Measurements from ENCODE around the gene CAMK2D. TPM values are rescaled to one million over a fixed set of nuclear protein-coding genes. Genes with fewer than 3 reads are reported as not detected.
A peak's percentile ranks its signal among the peaks of the same experiment; 100 is the strongest.

CAMK2D gene
- total RNA-seq, 1 experiment from 2014 or later = 7.1 TPM

GRCh38 chr4:113436360-113436759 is 325.2 kb downstream of the CAMK2D start:
- no peak overlapping the region for H3K4me2 ChIP-seq
- H3K9me2 ChIP-seq (ENCODE audit: insufficient read depth) = no peaks in the 10 kb centered on the region
- intact Hi-C loops (cut with micrococcal nuclease; ENCODE audit: unreplicated experiment) = no loop called here

GRCh38 chr4:113435893-113436292 is 325.6 kb downstream of the CAMK2D start:
- DNase-seq = peak in 1 of 2 experiments; percentile 18
- no peaks in the 10 kb centered on the region for H3K9me3 ChIP-seq (ENCODE audit: insufficient read depth, low read depth)
- ChIA-PET POLR2A (ENCODE audit: unreplicated experiment) (no interaction called here), CTCF (no interaction called here)
- H3F3A ChIP-seq (ENCODE audit: insufficient read depth, low read depth) = no peaks in the 10 kb centered on the region
- no peak for TF ChIP-seq EZH2 (IDR thresholded peaks at IDR 0.05; ENCODE audit: low read depth)
- no peak for TF ChIP-seq CTCF (conservative IDR thresholded peaks at IDR 0.05)
- no peak overlapping the region for H3K4me2 ChIP-seq
- no peaks in the 10 kb centered on the region for H3K79me2 ChIP-seq (ENCODE audit: low read depth)
- H3K4me1 ChIP-seq (replicated peaks; ENCODE audit: insufficient read depth) = no peaks in the 10 kb centered on the region
- no peaks in the 10 kb centered on the region for H3K9me2 ChIP-seq (ENCODE audit: insufficient read depth)
- H2AFZ ChIP-seq = no peak overlapping the region
- no peak overlapping the region for H3K27ac ChIP-seq
- H3K36me3 ChIP-seq (ENCODE audit: low read depth) = no peaks in the 10 kb centered on the region
- intact Hi-C loops (cut with micrococcal nuclease; ENCODE audit: unreplicated experiment) = no loop called here
- H3K27me3 ChIP-seq (ENCODE audit: insufficient read depth, low read depth) = no peaks in the 10 kb centered on the region
- H3K4me3 ChIP-seq = no peak overlapping the region
- no peaks in the 10 kb centered on the region for H4K20me1 ChIP-seq (ENCODE audit: insufficient read depth)
- no TSS peak for BruUV-seq (replicated peaks)

More at GRCh38 chr4:113436360-113436759, 325.2 kb downstream of the CAMK2D start:
- H4K20me1 ChIP-seq (ENCODE audit: insufficient read depth) = no peaks in the 10 kb centered on the region
- H3K79me2 ChIP-seq (ENCODE audit: low read depth) = no peaks in the 10 kb centered on the region
- no peaks in the 10 kb centered on the region for H3F3A ChIP-seq (ENCODE audit: insufficient read depth, low read depth)
- no TSS peak for BruUV-seq (replicated peaks)
- no peak overlapping the region for H3K4me3 ChIP-seq
- POLR2A ChIA-PET (ENCODE audit: unreplicated experiment) = no interaction called here
- CTCF ChIA-PET = no interaction called here
- no peaks in the 10 kb centered on the region for H3K27me3 ChIP-seq (ENCODE audit: insufficient read depth, low read depth)
- TF ChIP-seq EZH2 (IDR thresholded peaks at IDR 0.05; ENCODE audit: low read depth) (no peak), CTCF (conservative IDR thresholded peaks at IDR 0.05) (no peak)
- no peaks in the 10 kb centered on the region for H3K36me3 ChIP-seq (ENCODE audit: low read depth)
- H2AFZ ChIP-seq = no peak overlapping the region
- no peaks in the 10 kb centered on the region for H3K4me1 ChIP-seq (replicated peaks; ENCODE audit: insufficient read depth)
- no peak overlapping the region for H3K27ac ChIP-seq
- no peak for DNase-seq
- H3K9me3 ChIP-seq (ENCODE audit: insufficient read depth, low read depth) = no peaks in the 10 kb centered on the region

DNA sequence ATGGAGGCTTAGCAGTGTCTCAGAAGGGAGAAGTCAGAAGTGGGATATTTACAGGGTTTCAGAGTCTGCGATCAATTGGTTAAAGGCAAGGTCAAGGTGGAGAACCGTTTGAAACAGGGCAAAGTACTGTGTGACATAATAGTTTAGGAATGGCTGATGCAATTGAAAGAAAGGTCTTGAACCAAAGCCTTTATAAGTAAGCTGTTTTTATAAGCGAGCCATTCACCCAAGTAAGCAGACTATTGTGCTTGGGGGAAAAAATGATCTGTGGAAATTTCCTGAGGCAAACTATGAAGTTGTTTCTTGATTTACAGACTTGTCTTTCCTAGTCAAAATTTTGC is 327.3 kb downstream of the CAMK2D start:
- no peak overlapping the region for H3K4me2 ChIP-seq
- POLR2A ChIA-PET (ENCODE audit: unreplicated experiment) = no interaction called here
- intact Hi-C loops (cut with micrococcal nuclease; ENCODE audit: unreplicated experiment) = no loop called here

More for the DNA sequence above, 327.3 kb downstream of the CAMK2D start:
- no peak overlapping the region for H3K27ac ChIP-seq
- BruUV-seq (replicated peaks) = no TSS peak
- CTCF ChIA-PET = interaction anchor here (0.6 kb wide), 1 partner anchor 561 kb away, joined by 14 read pairs; no protein-coding TSS in a partner anchor
- H2AFZ ChIP-seq = no peak overlapping the region
- no peaks in the 10 kb centered on the region for H3K79me2 ChIP-seq (ENCODE audit: low read depth)
- TF ChIP-seq CTCF (conservative IDR thresholded peaks at IDR 0.05) (no peak), EZH2 (IDR thresholded peaks at IDR 0.05; ENCODE audit: low read depth) (no peak)
- H3K36me3 ChIP-seq (ENCODE audit: low read depth) = no peaks in the 10 kb centered on the region
- no peaks in the 10 kb centered on the region for H3K9me3 ChIP-seq (ENCODE audit: insufficient read depth, low read depth)
- no peak for DNase-seq
- no peaks in the 10 kb centered on the region for H3K9me2 ChIP-seq (ENCODE audit: insufficient read depth)
- no peak overlapping the region for H3K4me3 ChIP-seq
- H3F3A ChIP-seq (ENCODE audit: insufficient read depth, low read depth) = no peaks in the 10 kb centered on the region
- H4K20me1 ChIP-seq (ENCODE audit: insufficient read depth) = no peaks in the 10 kb centered on the region
- H3K27me3 ChIP-seq (ENCODE audit: insufficient read depth, low read depth) = no peaks in the 10 kb centered on the region
- H3K4me1 ChIP-seq (replicated peaks; ENCODE audit: insufficient read depth) = no peaks in the 10 kb centered on the region

All from PC-9 (cell line).